OCI-LY3 (cell line): Measurements from ENCODE around the gene DACH2.

ENCODE experiments used
- H2AFZ ChIP-seq: fragments of 200-600, 300-600 bp; shearing (Covaris generic); 2 replicates; pipeline ENCODE4 v1.6.0; 2014; ENCODE audit warnings: antibody characterized with exemption, low read depth, low read length
- H3K27ac ChIP-seq: fragments of 200-600, 300-600 bp; sonication (generic); 2 replicates; pipeline ENCODE4 v1.5.1; 2014; ENCODE audit warnings: mild to moderate bottlenecking, low read length, moderate library complexity, mixed read lengths
- H3K27me3 ChIP-seq: fragments of 200-600, 300-600 bp; sonication (generic); 2 replicates; pipeline ENCODE4 v1.6.1; 2014; ENCODE audit warnings: low read depth, low read length, mixed read lengths
- H3K36me3 ChIP-seq: fragments of 200-600, 300-600 bp; sonication (generic); replicated peaks from 2 replicates; pipeline ENCODE3; 2014; ENCODE audit warnings: low read depth, low read length, mixed read lengths
- H3K4me1 ChIP-seq: fragments of 300-600, 200-600 bp; sonication (generic); 2 replicates; pipeline ENCODE4 v1.6.1; 2014; ENCODE audit warnings: low read length, mixed read lengths
- H3K4me2 ChIP-seq: fragments of 200-600, 300-600 bp; sonication (generic); 2 replicates; pipeline ENCODE4 v1.6.1; 2014; ENCODE audit warnings: low read length, mixed read lengths
- H3K4me3 ChIP-seq: fragments of 300-600, 200-600 bp; sonication (generic); 2 replicates; pipeline ENCODE4 v1.5.1; 2014; ENCODE audit warnings: antibody characterized with exemption, mild to moderate bottlenecking, low read length, moderate library complexity
- H3K79me2 ChIP-seq: fragments of 300-600, 200-600 bp; shearing (Covaris generic); 2 replicates; pipeline ENCODE4 v1.6.1; 2014; ENCODE audit warnings: mild to moderate bottlenecking, low read length, mixed read lengths
- H3K9ac ChIP-seq: fragments of 300-600, 200-600 bp; shearing (Covaris generic); 2 replicates; pipeline ENCODE4 v1.6.0; 2014; ENCODE audit warnings: mild to moderate bottlenecking, low read length, moderate library complexity
- H3K9me3 ChIP-seq: fragments of 200-600, 300-600 bp; shearing (Covaris generic); 2 replicates; pipeline ENCODE4 v1.6.1; 2014; ENCODE audit warnings: low read length, mixed read lengths; ENCODE audit not compliant: insufficient read depth
- H4K20me1 ChIP-seq: fragments of 200-600, 300-600 bp; sonication (generic); 2 replicates; pipeline ENCODE4 v1.6.1; 2016; ENCODE audit warnings: low read length, mixed read lengths; ENCODE audit not compliant: insufficient read depth
- CTCF ChIP-seq: fragments of 200-600, 300-600 bp; sonication (generic); IDR thresholded peaks from 2 replicates; pipeline ENCODE4 v1.5.1; 2014; ENCODE audit warnings: antibody characterized with exemption, low read length, low read depth
- EZH2phosphoT487 ChIP-seq: fragments of 200-600 bp; shearing (Covaris generic); IDR thresholded peaks from 2 replicates; pipeline ENCODE4 v1.6.1; 2018; ENCODE audit warnings: antibody characterized with exemption, mixed run types, low read depth

Gene DACH2

GRCh38 chrX:86809651-86810050 lies 661.4 kb downstream of the DACH2 start:
- Histone ChIP-seq H2AFZ (no peak overlapping the region), H3K79me2 (no peaks in the 10 kb centered on the region), H3K27ac (no peak overlapping the region), H3K9me3 (no peaks in the 10 kb centered on the region), H3K9ac (no peak overlapping the region), H3K4me3 (no peak overlapping the region), H3K4me2 (no peak overlapping the region), H3K27me3 (no peaks in the 10 kb centered on the region), H3K36me3 (no peaks in the 10 kb centered on the region), H3K4me1 (no peaks in the 10 kb centered on the region), H4K20me1 (no peaks in the 10 kb centered on the region)
- TF ChIP-seq CTCF, result no peak

- Histone ChIP-seq H3K27me3 (no peaks in the 10 kb centered on the region), H3K9me3 (no peaks in the 10 kb centered on the region)
Measured at GRCh38 chrX:86829786-86830185, 681.5 kb downstream of the DACH2 start.

GRCh38 chrX:86830685-86831084 lies 682.4 kb downstream of the DACH2 start:
- H3K79me2 ChIP-seq, result no peaks in the 10 kb centered on the region
- no peaks in the 10 kb centered on the region for H3K36me3 ChIP-seq
- H3K9ac ChIP-seq, result no peak overlapping the region
- no peak for TF ChIP-seq EZH2phosphoT487
- no peak for TF ChIP-seq CTCF
- no peak overlapping the region for H3K27ac ChIP-seq
- H3K9me3 ChIP-seq, result no peaks in the 10 kb centered on the region
- H4K20me1 ChIP-seq, result no peaks in the 10 kb centered on the region
- H3K4me1 ChIP-seq, result no peaks in the 10 kb centered on the region
- H3K27me3 ChIP-seq, result no peaks in the 10 kb centered on the region
- H2AFZ ChIP-seq, result no peak overlapping the region
- no peak overlapping the region for H3K4me3 ChIP-seq
- H3K4me2 ChIP-seq, result no peak overlapping the region

More at GRCh38 chrX:86829786-86830185, 681.5 kb downstream of the DACH2 start:
- no peak overlapping the region for H3K27ac ChIP-seq
- H2AFZ ChIP-seq, result no peak overlapping the region
- no peaks in the 10 kb centered on the region for H3K4me1 ChIP-seq
- H4K20me1 ChIP-seq, result no peaks in the 10 kb centered on the region
- TF ChIP-seq EZH2phosphoT487, result no peak
- no peak for TF ChIP-seq CTCF
- no peaks in the 10 kb centered on the region for H3K36me3 ChIP-seq
- no peak overlapping the region for H3K4me3 ChIP-seq
- H3K4me2 ChIP-seq, result no peak overlapping the region
- no peaks in the 10 kb centered on the region for H3K79me2 ChIP-seq
- no peak overlapping the region for H3K9ac ChIP-seq

- H3K4me2 ChIP-seq, result no peak overlapping the region
- no peak overlapping the region for H3K9ac ChIP-seq
- no peaks in the 10 kb centered on the region for H3K27me3 ChIP-seq
- no peaks in the 10 kb centered on the region for H3K4me1 ChIP-seq
- no peaks in the 10 kb centered on the region for H3K9me3 ChIP-seq
- H3K79me2 ChIP-seq, result no peaks in the 10 kb centered on the region
- no peaks in the 10 kb centered on the region for H3K36me3 ChIP-seq
- no peak overlapping the region for H3K4me3 ChIP-seq
- no peak overlapping the region for H2AFZ ChIP-seq
- TF ChIP-seq CTCF, result no peak
- TF ChIP-seq EZH2phosphoT487, result no peak
- H3K27ac ChIP-seq, result no peak overlapping the region
- H4K20me1 ChIP-seq, result no peaks in the 10 kb centered on the region
Measured at GRCh38 chrX:86845101-86845500, 696.9 kb downstream of the DACH2 start.
